CD4-positive, alpha-beta T cell treated with Interleukin-4 for 1 hour (primary cell): ENCODE results near the gene CHD5.

Experiments used
- DNase-seq, 2 donors: peaks; one replicate each; pipeline ENCODE4 v3.0.0-alpha.2; 2020 to 2022

The CHD5 gene

GRCh38 chr1:6097117-6097595 lies 83.0 kb downstream of the CHD5 start:
- DNase-seq = no peak

- no peak for DNase-seq
These were observed 83.6 kb downstream of the CHD5 start for GRCh38 chr1:6096243-6097116.

GRCh38 chr1:6095511-6096242 lies 84.4 kb downstream of the CHD5 start:
- DNase-seq = no peak

GRCh38 chr1:6094801-6095505 lies 85.2 kb downstream of the CHD5 start:
- DNase-seq = no peak

GRCh38 chr1:6094246-6094645 lies 85.9 kb downstream of the CHD5 start:
- DNase-seq = no peak

GRCh38 chr1:6093611-6094010 lies 86.5 kb downstream of the CHD5 start:
- no peak for DNase-seq

- no peak for DNase-seq
These were observed 87.0 kb downstream of the CHD5 start for GRCh38 chr1:6093071-6093470.

GRCh38 chr1:6092211-6092610 lies 87.9 kb downstream of the CHD5 start:
- DNase-seq = no peak

- DNase-seq = no peak
These were observed 88.4 kb downstream of the CHD5 start for GRCh38 chr1:6091823-6092109.

GRCh38 chr1:6090996-6091822 lies 88.9 kb downstream of the CHD5 start:
- no peak for DNase-seq

- DNase-seq = no peak
These were observed 89.8 kb downstream of the CHD5 start for GRCh38 chr1:6090288-6090687.

GRCh38 chr1:6088956-6089355 lies 91.2 kb downstream of the CHD5 start:
- DNase-seq = no peak

- DNase-seq = no peak
These were observed 92.2 kb downstream of the CHD5 start for GRCh38 chr1:6087958-6088357.

GRCh38 chr1:6087377-6087772 lies 92.7 kb downstream of the CHD5 start:
- DNase-seq = no peak

- no peak for DNase-seq
These were observed 93.3 kb downstream of the CHD5 start for GRCh38 chr1:6086762-6087376.

- no peak for DNase-seq
These were observed 93.8 kb downstream of the CHD5 start for GRCh38 chr1:6086358-6086757.

- DNase-seq = no peak
These were observed 94.5 kb downstream of the CHD5 start for GRCh38 chr1:6085666-6086065.

GRCh38 chr1:6084781-6085495 lies 95.2 kb downstream of the CHD5 start:
- DNase-seq = no peak

- DNase-seq = no peak
These were observed 96.2 kb downstream of the CHD5 start for GRCh38 chr1:6083801-6084446.

- no peak for DNase-seq
These were observed 96.7 kb downstream of the CHD5 start for GRCh38 chr1:6083385-6083784.

GRCh38 chr1:6082430-6082971 lies 97.6 kb downstream of the CHD5 start:
- DNase-seq = no peak
